GOT3 (cell line): ENCODE measurements around the gene KRTAP10-7.
"Not testable (repeated sequence)": the region's sequence is repeated elsewhere in the genome, so short reads cannot be mapped to it uniquely, and the experiment has no call there.

Source experiments
- DNase-seq: peaks from one replicate; lab custom pipeline; 2025; ENCODE audit warnings: mixed read lengths; lab: John Stamatoyannopoulos, UW

Gene KRTAP10-7

GRCh38 chr21:44590897-44591800 is 9.2 kb upstream of the KRTAP10-7 start:
- DNase-seq = not testable (repeated sequence)

GRCh38 chr21:44591801-44592130 is 8.6 kb upstream of the KRTAP10-7 start:
- not testable (repeated sequence) for DNase-seq

- DNase-seq = no peak
Measured at GRCh38 chr21:44592446-44593311, 7.7 kb upstream of the KRTAP10-7 start, which contains the start of gene KRTAP10-6. Gene KRTAP10-6 (minus strand): TSS chr21:44592505. CDS start chr21:44592484, 21 bp downstream.

- DNase-seq = no peak
Measured at GRCh38 chr21:44593598-44594405, 6.6 kb upstream of the KRTAP10-7 start.

- no peak for DNase-seq
Measured at GRCh38 chr21:44594406-44594916, 5.9 kb upstream of the KRTAP10-7 start.

- no peak for DNase-seq
Measured at GRCh38 chr21:44595524-44595923, 4.9 kb upstream of the KRTAP10-7 start.

GRCh38 chr21:44596068-44596725 is 4.2 kb upstream of the KRTAP10-7 start:
- DNase-seq = no peak

- DNase-seq = no peak
Measured at GRCh38 chr21:44598061-44598460, 2.3 kb upstream of the KRTAP10-7 start.

- no peak for DNase-seq
Measured at GRCh38 chr21:44599264-44600029, 950 bp upstream of the KRTAP10-7 start.

GRCh38 chr21:44601091-44601490 is 694 bp downstream of the KRTAP10-7 start:
- not testable (repeated sequence) for DNase-seq

- no peak for DNase-seq
Measured at GRCh38 chr21:44601596-44602462, 1.4 kb downstream of the KRTAP10-7 start.

GRCh38 chr21:44602463-44602850 is 2.1 kb downstream of the KRTAP10-7 start:
- no peak for DNase-seq

- no peak for DNase-seq
Measured at GRCh38 chr21:44603109-44603875, 2.9 kb downstream of the KRTAP10-7 start.

GRCh38 chr21:44603911-44604310 is 3.5 kb downstream of the KRTAP10-7 start:
- no peak for DNase-seq

- no peak for DNase-seq
Measured at GRCh38 chr21:44606495-44606894, 6.1 kb downstream of the KRTAP10-7 start.

- DNase-seq = no peak
Measured at GRCh38 chr21:44609193-44609592, 8.8 kb downstream of the KRTAP10-7 start.

GRCh38 chr21:44610157-44610843 is 9.9 kb downstream of the KRTAP10-7 start:
- not testable (repeated sequence) for DNase-seq

- no peak for DNase-seq
Measured at GRCh38 chr21:44611551-44611950, 11.2 kb downstream of the KRTAP10-7 start.
